ENCODE results near the gene RFTN1. TPM values are rescaled to one million over a fixed set of nuclear protein-coding genes. Genes with fewer than 3 reads are reported as not detected.

RFTN1 gene
- total and polyA plus RNA-seq, 12 donors: 8.3 to 35.7 (median 17.4) TPM

DNA sequence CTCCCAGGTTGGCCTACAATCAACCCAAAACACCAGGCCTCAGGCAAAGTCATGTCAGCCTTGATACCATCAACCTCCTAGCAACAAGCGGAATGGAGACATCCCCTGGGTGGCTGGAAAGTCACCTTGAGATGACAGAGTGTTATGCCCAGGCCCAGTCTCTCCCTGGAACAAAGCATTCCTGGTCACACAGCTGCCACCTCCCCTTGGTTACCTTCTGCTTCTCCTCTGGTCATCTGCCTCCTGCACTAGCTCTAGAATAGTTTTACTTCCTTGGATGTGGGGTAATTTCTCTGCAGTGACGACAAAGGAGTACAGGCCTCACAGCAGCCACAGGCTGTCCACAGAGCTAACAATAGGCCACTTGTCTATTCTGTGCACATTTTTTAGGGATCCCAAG, 114.9 kb downstream of the RFTN1 start:
- no peaks in the 10 kb centered on the region for H3K36me3 ChIP-seq (replicated peaks in 1 of 2)
- TF ChIP-seq, protein P1, sequence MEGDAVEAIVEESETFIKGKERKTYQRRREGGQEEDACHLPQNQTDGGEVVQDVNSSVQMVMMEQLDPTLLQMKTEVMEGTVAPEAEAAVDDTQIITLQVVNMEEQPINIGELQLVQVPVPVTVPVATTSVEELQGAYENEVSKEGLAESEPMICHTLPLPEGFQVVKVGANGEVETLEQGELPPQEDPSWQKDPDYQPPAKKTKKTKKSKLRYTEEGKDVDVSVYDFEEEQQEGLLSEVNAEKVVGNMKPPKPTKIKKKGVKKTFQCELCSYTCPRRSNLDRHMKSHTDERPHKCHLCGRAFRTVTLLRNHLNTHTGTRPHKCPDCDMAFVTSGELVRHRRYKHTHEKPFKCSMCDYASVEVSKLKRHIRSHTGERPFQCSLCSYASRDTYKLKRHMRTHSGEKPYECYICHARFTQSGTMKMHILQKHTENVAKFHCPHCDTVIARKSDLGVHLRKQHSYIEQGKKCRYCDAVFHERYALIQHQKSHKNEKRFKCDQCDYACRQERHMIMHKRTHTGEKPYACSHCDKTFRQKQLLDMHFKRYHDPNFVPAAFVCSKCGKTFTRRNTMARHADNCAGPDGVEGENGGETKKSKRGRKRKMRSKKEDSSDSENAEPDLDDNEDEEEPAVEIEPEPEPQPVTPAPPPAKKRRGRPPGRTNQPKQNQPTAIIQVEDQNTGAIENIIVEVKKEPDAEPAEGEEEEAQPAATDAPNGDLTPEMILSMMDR (IDR thresholded peaks at IDR 0.05): no peak
- TF ChIP-seq POLR2A (IDR thresholded peaks at IDR 0.05): no peak
- H3K4me3 ChIP-seq: no peak overlapping the region
- intact Hi-C loops (cut with DNase I): no loop called here
- 44 to 81% (median 61%) methylated on average over 2 of the region's 2 CpGs for WGBS, 4 donors
- peaks cover 0 to 12% of the 10 kb centered on the region in 2 donors for H3K4me1 ChIP-seq (replicated peaks in 1 of 2)
- H3K27me3 ChIP-seq: no peaks in the 10 kb centered on the region
- H3K9me3 ChIP-seq (replicated peaks in 1 of 3): no peaks in the 10 kb centered on the region
- no peak for DNase-seq
- H3K27ac ChIP-seq: peak overlapping the region in 2 of 5 donors; percentile 17 to 75

DNA sequence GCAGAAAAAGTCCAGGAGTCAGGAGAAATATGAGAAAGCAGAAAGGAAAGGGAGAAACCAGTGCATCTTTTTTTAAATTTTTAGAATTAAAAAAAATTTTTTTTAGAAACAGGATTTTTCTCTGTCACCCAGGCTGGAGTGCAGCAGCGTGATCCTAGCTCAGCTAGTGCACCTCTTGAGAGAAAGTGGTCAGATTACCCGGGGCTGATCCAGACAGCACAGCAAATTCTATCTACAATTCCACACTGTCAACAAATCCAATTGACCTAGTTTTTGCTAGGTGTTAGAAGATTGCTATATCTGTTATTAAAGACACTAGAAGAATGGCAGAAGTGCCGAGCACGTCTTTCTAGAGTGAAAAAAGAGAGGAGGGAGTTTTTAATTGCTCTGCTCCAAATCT, 117.3 kb downstream of the RFTN1 start:
- no peak for TF ChIP-seq POLR2A (IDR thresholded peaks at IDR 0.05)
- TF ChIP-seq, protein P1 (IDR thresholded peaks at IDR 0.05): no peak
- intact Hi-C loops (cut with DNase I): no loop called here
- H3K36me3 ChIP-seq (replicated peaks in 1 of 2): no peaks in the 10 kb centered on the region
- no peaks in the 10 kb centered on the region for H3K9me3 ChIP-seq (replicated peaks in 1 of 3)
- H3K4me1 ChIP-seq (replicated peaks in 1 of 2): peaks cover 0 to 16% of the 10 kb centered on the region in 2 donors
- no peak overlapping the region for H3K4me3 ChIP-seq
- H3K27ac ChIP-seq: no peak overlapping the region
- WGBS, 4 donors: 67 to 70% (median 67%) methylated on average over 4 of the region's 4 CpGs
- no peak for DNase-seq
- no peaks in the 10 kb centered on the region for H3K27me3 ChIP-seq

DNA sequence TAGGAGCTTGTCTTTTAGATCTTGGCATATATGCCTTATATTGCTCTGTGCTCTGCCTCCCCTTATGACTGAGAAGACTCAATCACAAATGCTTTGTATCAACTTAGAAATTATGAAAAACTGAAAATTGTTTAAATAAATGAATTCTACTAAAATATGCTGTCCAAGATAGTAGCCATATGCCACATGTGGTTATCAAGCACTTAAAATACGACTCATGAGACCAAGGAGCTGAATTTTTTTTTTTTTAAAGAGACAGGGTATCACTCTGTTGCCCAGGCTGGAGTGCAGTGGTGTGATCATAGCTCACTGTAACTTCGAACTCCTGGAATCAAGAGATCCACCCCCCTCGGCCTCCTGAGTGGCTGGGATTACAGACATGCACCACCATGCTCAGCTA, 118.3 kb downstream of the RFTN1 start:
- H3K27me3 ChIP-seq: no peaks in the 10 kb centered on the region
- intact Hi-C loops (cut with DNase I): no loop called here
- H3K4me1 ChIP-seq (replicated peaks in 1 of 2): peaks cover 0 to 14% of the 10 kb centered on the region in 2 donors
- TF ChIP-seq, protein P1 (IDR thresholded peaks at IDR 0.05): no peak
- no peak for TF ChIP-seq POLR2A (IDR thresholded peaks at IDR 0.05)
- H3K4me3 ChIP-seq: no peak overlapping the region
- WGBS, 4 donors: 21 to 50% (median 44%) methylated on average over 3 of the region's 3 CpGs
- H3K27ac ChIP-seq: no peak overlapping the region
- DNase-seq: no peak
- H3K36me3 ChIP-seq (replicated peaks in 1 of 2): no peaks in the 10 kb centered on the region
- no peaks in the 10 kb centered on the region for H3K9me3 ChIP-seq (replicated peaks in 1 of 3)

DNA sequence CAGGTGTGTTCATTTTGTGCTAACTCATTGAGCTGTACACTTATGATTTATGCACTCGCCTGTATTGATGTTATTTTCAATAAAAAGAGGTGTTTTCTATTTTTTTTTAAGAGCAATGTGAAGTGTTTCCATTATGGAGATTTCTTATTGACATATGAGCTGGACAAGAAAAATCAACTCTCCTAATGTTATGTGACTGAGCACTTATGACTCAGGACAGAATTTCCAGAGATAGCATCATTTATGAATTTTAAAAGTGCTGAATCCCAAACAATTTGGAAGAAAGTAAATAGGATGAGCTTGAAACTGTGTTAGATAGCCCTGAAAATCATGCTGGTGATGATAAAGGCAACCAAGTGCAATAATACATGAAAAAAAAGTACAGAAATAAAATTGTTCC, 118.9 kb downstream of the RFTN1 start:
- Histone ChIP-seq H3K27me3 (no peaks in the 10 kb centered on the region), H3K27ac (no peak overlapping the region), H3K4me1 (replicated peaks in 1 of 2) (peaks cover 0 to 9% of the 10 kb centered on the region in 2 donors), H3K9me3 (replicated peaks in 1 of 3) (no peaks in the 10 kb centered on the region), H3K4me3 (no peak overlapping the region), H3K36me3 (replicated peaks in 1 of 2) (no peaks in the 10 kb centered on the region)
- 0 to 47% (median 0%) methylated on average over 1 of the region's 1 CpG for WGBS, 4 donors
- no peak for TF ChIP-seq POLR2A (IDR thresholded peaks at IDR 0.05)
- TF ChIP-seq, protein P1 (IDR thresholded peaks at IDR 0.05): no peak
- intact Hi-C loops (cut with DNase I): no loop called here
- DNase-seq: no peak
